H1 (cell line): ENCODE measurements around the gene ASCC3. TPM values are rescaled to one million over a fixed set of nuclear protein-coding genes. Genes with fewer than 3 reads are reported as not detected.

ENCODE experiments used
- CTCF ChIA-PET: fragments of 300-600 bp; sonication (Branson Sonifier 250); formaldehyde crosslinking; loops from one replicate; lab custom pipeline; 2021; ENCODE audit not compliant: partially characterized antibody; lab: Charles Lee
- POLR2A ChIA-PET: fragments of 300-600 bp; sonication (Branson Sonifier 250); formaldehyde crosslinking; loops from one replicate; lab custom pipeline; 2021; ENCODE audit warnings: inconsistent platforms; ENCODE audit not compliant: partially characterized antibody; lab: Charles Lee
- DNase-seq, 2 experiments: peaks; one replicate each; pipeline versions ENCODE4 v3.0.0 to v3.0.0-alpha.2; 2010 to 2022; ENCODE audit warnings: low spot score in 2 of 2, low read depth in 1 of 2, mixed read lengths in 1 of 2
- FAIRE-seq: peaks from 2 replicates; lab custom pipeline; 2011; peaks lifted over from hg19 to GRCh38; lab: Jason Lieb, UNC
- H2AFZ ChIP-seq: 2 replicates; pipeline ENCODE4 v1.8.1; 2012; ENCODE audit warnings: low read length, inconsistent platforms
- H2AK5ac ChIP-seq: 2 replicates; pipeline ENCODE4 v1.6.1; 2013; ENCODE audit warnings: low read depth, low read length
- H2BK120ac ChIP-seq: replicated peaks from 2 replicates; pipeline ENCODE3; 2013; ENCODE audit warnings: low read depth, low read length, inconsistent platforms
- H2BK12ac ChIP-seq: 2 replicates; pipeline ENCODE4 v1.6.1; 2013; ENCODE audit warnings: low read depth, low read length
- H2BK15ac ChIP-seq: 2 replicates; pipeline ENCODE4 v1.6.1; 2013; ENCODE audit warnings: low read length
- H2BK20ac ChIP-seq: 2 replicates; pipeline ENCODE4 v1.6.1; 2013; ENCODE audit warnings: low read length
- H2BK5ac ChIP-seq: 2 replicates; pipeline ENCODE4 v1.6.1; 2013; ENCODE audit warnings: low read depth, low read length
- H3K14ac ChIP-seq: 2 replicates; pipeline ENCODE4 v1.6.1; 2013; ENCODE audit warnings: inconsistent platforms; ENCODE audit not compliant: insufficient read length
- H3K18ac ChIP-seq: 2 replicates; pipeline ENCODE4 v1.6.1; 2013; ENCODE audit warnings: low read length; ENCODE audit errors: extremely low read depth
- H3K23ac ChIP-seq: 2 replicates; pipeline ENCODE4 v1.6.1; 2013; ENCODE audit warnings: inconsistent platforms; ENCODE audit not compliant: insufficient read length
- H3K23me2 ChIP-seq: 2 replicates; pipeline ENCODE4 v1.6.1; 2013; ENCODE audit warnings: low read depth, low read length
- H3K27ac ChIP-seq: 2 replicates; pipeline ENCODE4 v1.6.1; 2011; ENCODE audit warnings: low read depth, low read length, inconsistent platforms
- H3K27me3 ChIP-seq, 4 experiments: replicated peaks in 1 of 4; 1 replicate in 1 of 4; 2 replicates in 3 of 4; pipeline versions ENCODE4 v1.6.1 to v1.8.1; 2011 to 2013; ENCODE audit warnings: low read length in 3 of 4, mild to moderate bottlenecking in 3 of 4, inconsistent platforms in 2 of 4, mixed read lengths in 2 of 4, moderate library complexity in 1 of 4; ENCODE audit not compliant: control insufficient read depth in 3 of 4, insufficient read depth in 3 of 4; ENCODE audit errors: extremely low read depth in 1 of 4
- H3K36me3 ChIP-seq, 4 experiments: 2 replicates each; pipeline versions ENCODE4 v1.6.1 to v1.8.1; 2011 to 2013; ENCODE audit warnings: mild to moderate bottlenecking in 4 of 4, low read length in 3 of 4, moderate library complexity in 2 of 4, control low read depth in 1 of 4, inconsistent platforms in 1 of 4; ENCODE audit not compliant: insufficient read depth in 4 of 4, control insufficient read depth in 2 of 4
- H3K4ac ChIP-seq: replicated peaks from 2 replicates; pipeline ENCODE3; 2013; ENCODE audit warnings: low read length, low read depth, mixed read lengths, inconsistent platforms; ENCODE audit not compliant: insufficient read length
- H3K4me1 ChIP-seq, 4 experiments: replicated peaks in 1 of 4; 1 replicate in 1 of 4; 2 replicates in 3 of 4; pipeline versions ENCODE4 v1.6.1 to v1.8.1; 2011 to 2013; ENCODE audit warnings: low read length in 3 of 4, inconsistent platforms in 2 of 4, mixed read lengths in 1 of 4; ENCODE audit not compliant: insufficient read depth in 4 of 4, control insufficient read depth in 3 of 4
- H3K4me2 ChIP-seq, 2 experiments: 2 replicates each; pipeline versions ENCODE4 v1.6.1 to v1.8.1; 2011 to 2013; ENCODE audit warnings: low read depth in 2 of 2, low read length in 2 of 2, control low read depth in 1 of 2, inconsistent platforms in 1 of 2, mild to moderate bottlenecking in 1 of 2; ENCODE audit not compliant: insufficient read depth in 1 of 2
- H3K4me3 ChIP-seq, 4 experiments: fragments of 200-600, 300-600 bp in 1 of 4; sonication (generic), shearing (Covaris generic), sonication (Bioruptor Twin) in 1 of 4; 2 replicates each; pipeline versions ENCODE4 v1.5.1 to v1.8.1; 2011 to 2016; ENCODE audit warnings: low read length in 4 of 4, low read depth in 3 of 4, control low read depth in 2 of 4, inconsistent platforms in 2 of 4, mild to moderate bottlenecking in 2 of 4, mixed read lengths in 1 of 4, moderate library complexity in 1 of 4; ENCODE audit not compliant: insufficient read depth in 2 of 4; ENCODE audit errors: extremely low read depth in 1 of 4
- H3K56ac ChIP-seq: replicated peaks from 2 replicates; pipeline ENCODE3; 2013; ENCODE audit warnings: low read depth, mild to moderate bottlenecking, mixed read lengths, low read length, inconsistent platforms; ENCODE audit not compliant: insufficient read length
- H3K79me1 ChIP-seq: 2 replicates; pipeline ENCODE4 v1.6.1; 2013; ENCODE audit warnings: low read depth, low read length, control low read depth
- H3K79me2 ChIP-seq, 2 experiments: 2 replicates each; pipeline versions ENCODE4 v1.6.1 to v1.8.1; 2012 to 2013; ENCODE audit warnings: low read length in 2 of 2, mild to moderate bottlenecking in 2 of 2, inconsistent platforms in 1 of 2; ENCODE audit not compliant: insufficient read depth in 2 of 2, control insufficient read depth in 1 of 2
- H3K9ac ChIP-seq, 4 experiments: replicated peaks in 1 of 4; 1 replicate in 1 of 4; 2 replicates in 3 of 4; pipeline versions ENCODE4 v1.6.1 to v1.8.1; 2011 to 2013; ENCODE audit warnings: low read depth in 3 of 4, low read length in 3 of 4, control low read depth in 2 of 4, mild to moderate bottlenecking in 2 of 4, moderate library complexity in 2 of 4, inconsistent platforms in 1 of 4; ENCODE audit errors: extremely low read depth in 1 of 4
- H3K9me3 ChIP-seq, 2 experiments: 2 replicates each; pipeline versions ENCODE4 v1.6.1 to v1.8.1; 2012 to 2013; ENCODE audit warnings: mild to moderate bottlenecking in 2 of 2, moderate library complexity in 2 of 2, control low read depth in 1 of 2, inconsistent platforms in 1 of 2, low read depth in 1 of 2, low read length in 1 of 2, mixed read lengths in 1 of 2; ENCODE audit not compliant: insufficient read depth in 2 of 2
- H4K20me1 ChIP-seq, 2 experiments: replicated peaks in 1 of 2; 2 replicates each; pipeline versions ENCODE3 to v1.8.1; 2011 to 2013; ENCODE audit warnings: inconsistent platforms in 2 of 2, low read length in 2 of 2, mild to moderate bottlenecking in 1 of 2; ENCODE audit not compliant: insufficient read depth in 2 of 2, control insufficient read depth in 1 of 2
- H4K5ac ChIP-seq: 2 replicates; pipeline ENCODE4 v1.6.1; 2013; ENCODE audit warnings: low read length, low read depth, mixed read lengths, inconsistent platforms; ENCODE audit not compliant: insufficient read length
- H4K8ac ChIP-seq: 2 replicates; pipeline ENCODE4 v1.8.0; 2013; ENCODE audit warnings: mild to moderate bottlenecking, moderate library complexity, low read length, inconsistent platforms; ENCODE audit not compliant: insufficient read depth; ENCODE audit errors: extremely low read depth
- H4K91ac ChIP-seq: replicated peaks from 2 replicates; pipeline ENCODE3; 2013; ENCODE audit warnings: low read length, mixed read lengths, inconsistent platforms; ENCODE audit not compliant: insufficient read length
- EGR1 ChIP-seq: IDR thresholded peaks from 2 replicates; pipeline ENCODE4 v1.6.1; 2011; ENCODE audit warnings: low read depth, low read length, borderline replicate concordance
- KDM5A ChIP-seq: fragments of 200-600 bp; IDR thresholded peaks from 2 replicates; pipeline ENCODE4 v1.7.1; 2012; ENCODE audit warnings: mild to moderate bottlenecking, low read length, inconsistent platforms, mixed read lengths
- RAD21 ChIP-seq, 2 experiments: IDR thresholded peaks in 1 of 2; conservative IDR thresholded peaks in 1 of 2; 2 replicates each; pipeline ENCODE4 v1.6.1; 2011; ENCODE audit warnings: low read depth in 2 of 2, low read length in 2 of 2, improper control_type of control experiment in 1 of 2, inconsistent platforms in 1 of 2, mild to moderate bottlenecking in 1 of 2, moderate library complexity in 1 of 2
- RBBP5 ChIP-seq: IDR thresholded peaks from 2 replicates; pipeline ENCODE4 v1.7.1; 2012; ENCODE audit warnings: low read depth, mild to moderate bottlenecking, inconsistent platforms, low read length, moderate library complexity, borderline replicate concordance
- RFX5 ChIP-seq: IDR thresholded peaks from 2 replicates; pipeline ENCODE4 v1.6.1; 2011; ENCODE audit warnings: low read depth, low read length, improper control_type of control experiment, borderline replicate concordance
- SP4 ChIP-seq: IDR thresholded peaks from 2 replicates; pipeline ENCODE4 v1.6.1; 2012; ENCODE audit warnings: low read length, inconsistent platforms
- WGBS, 2 experiments: shearing (Covaris generic) in 1 of 2; methylation state at CpG; one replicate each; pipeline versions ENCODE4 v1.1.6 to v1.1.7; 2013 to 2015; ENCODE audit warnings: low lambda C conversion rate in 2 of 2, mixed read lengths in 2 of 2, inconsistent platforms in 1 of 2, low coverage in 1 of 2, missing lambda C conversion rate in 1 of 2; ENCODE audit not compliant: insufficient replicate concordance in 2 of 2, insufficient coverage in 1 of 2, insufficient read length in 1 of 2; ENCODE audit errors: extremely low coverage in 1 of 2, missing lambda C conversion rate in 1 of 2; 5-methylcytosine and 5-hydroxymethylcytosine counted together
- polyA plus RNA-seq, 7 experiments: library from polyadenylated mRNA; depleted of rRNA in 3 of 7; stranded (reverse) in 5 of 7; unstranded in 2 of 7; fragments of >200 nt in 5 of 7; fragments of 200-250 nt in 2 of 7; gene quantifications; 1 replicate in 5 of 7; 2 replicates in 1 of 7; 4 replicates in 1 of 7; pipeline versions ENCODE4 v1.2.1 to v1.2.3, GENCODE V29; 2011 to 2013; ENCODE audit warnings: missing spikeins in 2 of 7, mixed read lengths in 2 of 7
- total RNA-seq: library from RNA; stranded (reverse); fragmentation: NEBNext Ultra II Directional; extraction: Animal tissue kit (Norgen Biotek cat#: 25700); gene quantifications from 2 replicates; pipeline ENCODE4 v1.2.1, GENCODE V29; 2021
- TF ChIP-seq, protein P1 (sequence below), 3 experiments: IDR thresholded peaks; 1 replicate in 2 of 3; 2 replicates in 1 of 3; pipeline versions ENCODE4 v1.5.1 to v1.6.1; 2011; ENCODE audit warnings: low read length in 3 of 3, mild to moderate bottlenecking in 3 of 3, inconsistent platforms in 2 of 3, low read depth in 1 of 3, moderate library complexity in 1 of 3; ENCODE audit not compliant: insufficient read depth in 1 of 3; ENCODE audit errors: control extremely low read depth in 1 of 3

The ASCC3 gene
- total and polyA plus RNA-seq, 2 of the 8 experiments (the other 6 are each of a cell fraction or from before 2014, with no cell fraction given): 37.5 to 77.8 TPM

DNA sequence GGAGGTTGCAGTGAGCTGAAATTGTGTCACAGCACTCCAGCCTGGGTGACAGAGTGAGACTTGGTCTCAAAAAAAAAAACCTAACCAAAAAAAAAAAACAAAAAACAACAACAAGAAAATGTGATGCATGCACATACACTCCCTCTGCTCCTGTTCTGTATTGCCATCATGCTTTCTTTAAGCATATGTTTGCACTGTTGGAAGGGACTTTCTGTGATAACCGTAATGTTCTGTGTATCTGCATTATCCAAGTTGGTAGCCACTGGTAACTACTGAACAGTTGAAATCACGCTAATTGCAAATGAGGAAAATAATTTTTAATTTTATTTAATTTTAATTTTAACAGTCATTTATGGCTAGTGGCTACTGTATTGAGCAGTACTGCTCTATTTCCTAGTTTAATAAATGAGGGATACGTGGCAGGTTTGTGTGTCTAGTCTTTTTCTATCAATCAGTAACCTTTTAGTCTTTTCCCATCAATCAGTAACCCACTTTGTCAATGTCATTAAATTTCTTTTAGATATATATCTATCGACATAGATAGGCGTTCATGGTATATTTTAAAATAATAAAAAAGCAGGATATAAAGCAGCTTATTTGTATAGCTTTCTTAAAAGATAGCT is 135.6 kb downstream of the ASCC3 start:
- Histone ChIP-seq H3K4me1 (no peaks in the 10 kb centered on the region; a peak in 1 of 7 replicates), H2BK20ac (no peak overlapping the region), H3K9me3 (no peaks in the 10 kb centered on the region), H4K91ac (no peak overlapping the region), H3K27me3 (no peaks in the 10 kb centered on the region), H3K14ac (no peak overlapping the region), H3K23me2 (no peaks in the 10 kb centered on the region), H3K27ac (no peak overlapping the region), H4K20me1 (no peaks in the 10 kb centered on the region), H3K36me3 (peaks cover 0 to 10% (median 4%) of the 10 kb centered on the region in 4 experiments; a peak in 2 of 8 replicates), H4K8ac (no peak overlapping the region), H2BK5ac (no peak overlapping the region), H4K5ac (no peak overlapping the region), H2AFZ (no peak overlapping the region), H3K23ac (no peak overlapping the region), H3K56ac (no peak overlapping the region), H2AK5ac (no peak overlapping the region), H3K79me2 (no peaks in the 10 kb centered on the region), H3K79me1 (no peaks in the 10 kb centered on the region), H3K4ac (no peak overlapping the region), H2BK12ac (no peak overlapping the region), H3K18ac (no peak overlapping the region), H2BK15ac (no peak overlapping the region), H2BK120ac (no peak overlapping the region), H3K4me3 (no peak overlapping the region), H3K4me2 (no peak overlapping the region), H3K9ac (no peak overlapping the region)
- ChIA-PET POLR2A (no interaction called here), CTCF (interaction anchor here (0.6 to 1.0 kb wide), 4 partner anchors 14 to 523 kb away, joined by 3 to 4 read pairs (median 4); no protein-coding TSS in a partner anchor)
- no peak for TF ChIP-seq RFX5
- TF ChIP-seq, protein P1, sequence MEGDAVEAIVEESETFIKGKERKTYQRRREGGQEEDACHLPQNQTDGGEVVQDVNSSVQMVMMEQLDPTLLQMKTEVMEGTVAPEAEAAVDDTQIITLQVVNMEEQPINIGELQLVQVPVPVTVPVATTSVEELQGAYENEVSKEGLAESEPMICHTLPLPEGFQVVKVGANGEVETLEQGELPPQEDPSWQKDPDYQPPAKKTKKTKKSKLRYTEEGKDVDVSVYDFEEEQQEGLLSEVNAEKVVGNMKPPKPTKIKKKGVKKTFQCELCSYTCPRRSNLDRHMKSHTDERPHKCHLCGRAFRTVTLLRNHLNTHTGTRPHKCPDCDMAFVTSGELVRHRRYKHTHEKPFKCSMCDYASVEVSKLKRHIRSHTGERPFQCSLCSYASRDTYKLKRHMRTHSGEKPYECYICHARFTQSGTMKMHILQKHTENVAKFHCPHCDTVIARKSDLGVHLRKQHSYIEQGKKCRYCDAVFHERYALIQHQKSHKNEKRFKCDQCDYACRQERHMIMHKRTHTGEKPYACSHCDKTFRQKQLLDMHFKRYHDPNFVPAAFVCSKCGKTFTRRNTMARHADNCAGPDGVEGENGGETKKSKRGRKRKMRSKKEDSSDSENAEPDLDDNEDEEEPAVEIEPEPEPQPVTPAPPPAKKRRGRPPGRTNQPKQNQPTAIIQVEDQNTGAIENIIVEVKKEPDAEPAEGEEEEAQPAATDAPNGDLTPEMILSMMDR (IDR thresholded peaks at IDR 0.05; ENCODE audit: control extremely low read depth in 1 of 3, insufficient read depth in 1 of 3, low read depth in 1 of 3, low read length in 3 of 3): no peak
- TF ChIP-seq RAD21 (IDR thresholded peaks at IDR 0.05 in 1 of 2, conservative IDR thresholded peaks at IDR 0.05 in 1 of 2; ENCODE audit: low read depth in 2 of 2, low read length in 2 of 2): no peak
- TF ChIP-seq SP4: no peak
- TF ChIP-seq RBBP5: no peak
- no peak for TF ChIP-seq KDM5A
- TF ChIP-seq EGR1: no peak
- no peak for DNase-seq
- WGBS, 2 experiments: 88% methylated on average over 5 of the region's 5 CpGs; no CpG with 5 or more reads in 1 of the 2 experiments
- FAIRE-seq: no peak
